Measurements from ENCODE around the gene IVNS1ABP. TPM values are rescaled to one million over a fixed set of nuclear protein-coding genes. Genes with fewer than 3 reads are reported as not detected.

The IVNS1ABP gene
- total and polyA plus RNA-seq, 4 donors, result 19.8 to 93.8 (median 53.5) TPM

- Histone ChIP-seq H3K9me3 (ENCODE audit: control insufficient read depth, low read length) (no peaks in the 10 kb centered on the region), H3K27ac (ENCODE audit: low read depth in 1 of 2, low read length in 2 of 2) (no peak overlapping the region), H3K36me3 (ENCODE audit: control insufficient read depth in 1 of 2, insufficient read depth in 2 of 2, low read length in 1 of 2) (peaks cover 2 to 3% of the 10 kb centered on the region in 2 donors), H3K27me3 (ENCODE audit: control insufficient read depth in 1 of 2, insufficient read depth in 2 of 2, low read length in 1 of 2) (no peaks in the 10 kb centered on the region), H3K4me1 (ENCODE audit: control insufficient read depth in 1 of 2, insufficient read depth in 2 of 2, low read length in 2 of 2) (peaks cover 0 to 3% of the 10 kb centered on the region in 2 donors), H3K4me3 (ENCODE audit: low read length in 2 of 2) (no peak overlapping the region)
- ATAC-seq (ENCODE audit: low FRiP score) (no peak), DNase-seq (no peak)
- intact Hi-C loops (cut with DNase I), result no loop called here
- 92% methylated on average over 1 of the region's 1 CpG for WGBS, 2 donors
Observed at GRCh38 chr1:185293967-185294542, 23.0 kb downstream of the IVNS1ABP start.

- Histone ChIP-seq H3K9me3 (ENCODE audit: control insufficient read depth, low read length) (no peaks in the 10 kb centered on the region), H3K27ac (ENCODE audit: low read depth in 1 of 2, low read length in 2 of 2) (no peak overlapping the region), H3K4me3 (ENCODE audit: low read length in 2 of 2) (no peak overlapping the region), H3K36me3 (ENCODE audit: control insufficient read depth in 1 of 2, insufficient read depth in 2 of 2, low read length in 1 of 2) (peaks cover 0 to 2% of the 10 kb centered on the region in 2 donors), H3K4me1 (ENCODE audit: control insufficient read depth in 1 of 2, insufficient read depth in 2 of 2, low read length in 2 of 2) (peaks cover 0 to 3% of the 10 kb centered on the region in 2 donors), H3K27me3 (ENCODE audit: control insufficient read depth in 1 of 2, insufficient read depth in 2 of 2, low read length in 1 of 2) (no peaks in the 10 kb centered on the region)
- intact Hi-C loops (cut with DNase I), result no loop called here
- ATAC-seq (ENCODE audit: low FRiP score) (no peak), DNase-seq (peak in 1 of 2 donors; percentile 57)
- 84 to 85% methylated on average over 5 of the region's 5 CpGs for WGBS, 2 donors
Observed at GRCh38 chr1:185292237-185292636, 24.8 kb downstream of the IVNS1ABP start.

DNA sequence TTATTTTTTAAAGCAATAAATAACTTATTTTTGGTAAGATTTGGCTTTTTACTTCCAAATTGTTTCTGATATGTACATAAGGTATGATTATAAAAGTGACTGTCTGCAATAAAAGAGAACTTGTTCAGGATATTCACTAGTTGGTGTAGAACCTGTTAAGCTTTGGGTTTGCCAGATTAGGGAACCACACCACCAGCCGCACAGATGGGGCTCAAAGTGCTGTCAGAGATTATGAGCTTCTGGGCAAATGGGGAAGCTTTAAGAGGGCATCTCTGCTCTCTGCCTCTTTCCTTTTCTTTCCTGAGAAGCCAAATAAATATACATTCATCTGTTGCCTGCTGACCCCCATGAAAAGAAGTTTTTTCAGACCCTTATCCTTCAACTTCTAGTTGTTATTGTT, 25.4 kb downstream of the IVNS1ABP start:
- H3K36me3 ChIP-seq (ENCODE audit: control insufficient read depth in 1 of 2, insufficient read depth in 2 of 2, low read length in 1 of 2), result peaks cover 0 to 2% of the 10 kb centered on the region in 2 donors

DNA sequence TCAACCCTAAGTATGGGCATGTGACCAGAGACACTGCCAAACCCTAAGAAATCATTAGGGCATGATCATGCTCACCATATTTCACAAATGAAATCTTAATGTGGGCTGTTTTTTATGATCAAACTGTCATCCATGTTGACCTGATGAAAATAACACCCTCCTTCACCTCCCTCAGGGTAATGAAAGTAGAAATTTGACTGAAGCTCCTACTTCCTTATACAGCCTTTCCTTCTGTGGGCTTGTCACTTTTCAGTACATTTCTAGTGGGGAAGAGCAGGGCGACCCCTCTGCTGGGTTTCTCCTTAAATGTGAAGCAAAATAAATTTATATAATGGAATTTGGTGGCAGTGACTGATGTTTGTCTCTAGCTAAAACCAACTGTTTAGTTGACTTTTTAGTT, 25.9 kb downstream of the IVNS1ABP start:
- intact Hi-C loops (cut with DNase I), result no loop called here
- DNase-seq (no peak), ATAC-seq (ENCODE audit: low FRiP score) (no peak)
- H3K4me1 ChIP-seq (ENCODE audit: control insufficient read depth in 1 of 2, insufficient read depth in 2 of 2, low read length in 2 of 2), result peaks cover 0 to 3% of the 10 kb centered on the region in 2 donors
- no peak overlapping the region for H3K27ac ChIP-seq (ENCODE audit: low read depth in 1 of 2, low read length in 2 of 2)
- WGBS, 2 donors, result 82 to 90% methylated on average over 1 of the region's 1 CpG
- H3K27me3 ChIP-seq (ENCODE audit: control insufficient read depth in 1 of 2, insufficient read depth in 2 of 2, low read length in 1 of 2), result no peaks in the 10 kb centered on the region
- no peaks in the 10 kb centered on the region for H3K9me3 ChIP-seq (ENCODE audit: control insufficient read depth, low read length)
- no peak overlapping the region for H3K4me3 ChIP-seq (ENCODE audit: low read length in 2 of 2)
- peaks cover 0 to 2% of the 10 kb centered on the region in 2 donors for H3K36me3 ChIP-seq (ENCODE audit: control insufficient read depth in 1 of 2, insufficient read depth in 2 of 2, low read length in 1 of 2)

More for the DNA sequence above, 25.4 kb downstream of the IVNS1ABP start:
- intact Hi-C loops (cut with DNase I), result no loop called here
- Histone ChIP-seq H3K9me3 (ENCODE audit: control insufficient read depth, low read length) (no peaks in the 10 kb centered on the region), H3K4me1 (ENCODE audit: control insufficient read depth in 1 of 2, insufficient read depth in 2 of 2, low read length in 2 of 2) (peaks cover 0 to 3% of the 10 kb centered on the region in 2 donors), H3K4me3 (ENCODE audit: low read length in 2 of 2) (no peak overlapping the region), H3K27me3 (ENCODE audit: control insufficient read depth in 1 of 2, insufficient read depth in 2 of 2, low read length in 1 of 2) (no peaks in the 10 kb centered on the region), H3K27ac (ENCODE audit: low read depth in 1 of 2, low read length in 2 of 2) (no peak overlapping the region)
- DNase-seq, result no peak
- ATAC-seq (ENCODE audit: low FRiP score), result no peak
- WGBS, 2 donors, result 84% methylated on average over 1 of the region's 1 CpG

- ATAC-seq (ENCODE audit: low FRiP score) (no peak), DNase-seq (no peak)
- Histone ChIP-seq H3K4me3 (ENCODE audit: low read length in 2 of 2) (no peak overlapping the region), H3K36me3 (ENCODE audit: control insufficient read depth in 1 of 2, insufficient read depth in 2 of 2, low read length in 1 of 2) (peaks cover 0 to 2% of the 10 kb centered on the region in 2 donors), H3K27me3 (ENCODE audit: control insufficient read depth in 1 of 2, insufficient read depth in 2 of 2, low read length in 1 of 2) (no peaks in the 10 kb centered on the region), H3K27ac (ENCODE audit: low read depth in 1 of 2, low read length in 2 of 2) (no peak overlapping the region), H3K4me1 (ENCODE audit: control insufficient read depth in 1 of 2, insufficient read depth in 2 of 2, low read length in 2 of 2) (peaks cover 0 to 3% of the 10 kb centered on the region in 2 donors), H3K9me3 (ENCODE audit: control insufficient read depth, low read length) (no peaks in the 10 kb centered on the region)
- intact Hi-C loops (cut with DNase I), result no loop called here
Observed at GRCh38 chr1:185289880-185290279, 27.2 kb downstream of the IVNS1ABP start.

GRCh38 chr1:185288435-185288834, 28.6 kb downstream of the IVNS1ABP start:
- no peak for ATAC-seq (ENCODE audit: low FRiP score)
- intact Hi-C loops (cut with DNase I), result no loop called here

DNA sequence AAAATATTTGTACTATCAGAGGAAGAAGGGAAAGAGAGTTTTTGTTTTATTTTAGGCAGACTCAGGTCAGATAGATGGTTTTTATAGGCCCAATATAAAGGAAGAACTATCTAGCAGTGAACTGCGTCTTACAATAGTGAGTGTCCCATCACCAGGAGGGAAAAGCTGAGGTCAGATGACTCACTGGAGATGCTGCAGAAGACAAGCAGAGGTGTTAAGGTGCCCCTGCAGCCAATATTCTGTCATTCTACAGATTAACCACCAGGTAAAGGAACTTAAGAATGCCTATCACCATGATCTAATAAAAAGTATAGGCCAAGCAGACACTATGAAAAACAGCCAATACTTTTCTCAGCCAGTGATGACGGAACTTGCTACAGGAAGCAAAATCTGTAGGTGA, 29.6 kb downstream of the IVNS1ABP start:
- no peak overlapping the region for H3K27ac ChIP-seq (ENCODE audit: low read depth in 1 of 2, low read length in 2 of 2)

More at GRCh38 chr1:185288435-185288834, 28.6 kb downstream of the IVNS1ABP start:
- WGBS, 2 donors, result 91 to 92% methylated on average over 3 of the region's 3 CpGs
- peaks cover 0 to 2% of the 10 kb centered on the region in 2 donors for H3K36me3 ChIP-seq (ENCODE audit: control insufficient read depth in 1 of 2, insufficient read depth in 2 of 2, low read length in 1 of 2)
- no peak for DNase-seq
- H3K9me3 ChIP-seq (ENCODE audit: control insufficient read depth, low read length), result no peaks in the 10 kb centered on the region
- H3K27me3 ChIP-seq (ENCODE audit: control insufficient read depth in 1 of 2, insufficient read depth in 2 of 2, low read length in 1 of 2), result no peaks in the 10 kb centered on the region
- H3K27ac ChIP-seq (ENCODE audit: low read depth in 1 of 2, low read length in 2 of 2), result no peak overlapping the region
- H3K4me1 ChIP-seq (ENCODE audit: control insufficient read depth in 1 of 2, insufficient read depth in 2 of 2, low read length in 2 of 2), result peaks cover 0 to 3% of the 10 kb centered on the region in 2 donors
- H3K4me3 ChIP-seq (ENCODE audit: low read length in 2 of 2), result no peak overlapping the region

GRCh38 chr1:185284533-185285276, 32.3 kb downstream of the IVNS1ABP start:
- H3K27me3 ChIP-seq (ENCODE audit: control insufficient read depth in 1 of 2, insufficient read depth in 2 of 2, low read length in 1 of 2), result no peaks in the 10 kb centered on the region
- ATAC-seq (ENCODE audit: low FRiP score) (no peak), DNase-seq (no peak)
- no peaks in the 10 kb centered on the region for H3K9me3 ChIP-seq (ENCODE audit: control insufficient read depth, low read length)
- intact Hi-C loops (cut with DNase I), result no loop called here
- no peaks in the 10 kb centered on the region for H3K4me1 ChIP-seq (ENCODE audit: control insufficient read depth in 1 of 2, insufficient read depth in 2 of 2, low read length in 2 of 2)
- peaks cover 2 to 4% of the 10 kb centered on the region in 2 donors for H3K36me3 ChIP-seq (ENCODE audit: control insufficient read depth in 1 of 2, insufficient read depth in 2 of 2, low read length in 1 of 2)
- H3K4me3 ChIP-seq (ENCODE audit: low read length in 2 of 2), result no peak overlapping the region
- 69 to 87% methylated on average over 2 of the region's 2 CpGs for WGBS, 2 donors
- H3K27ac ChIP-seq (ENCODE audit: low read depth in 1 of 2, low read length in 2 of 2), result no peak overlapping the region

More for the DNA sequence above, 29.6 kb downstream of the IVNS1ABP start:
- Histone ChIP-seq H3K9me3 (ENCODE audit: control insufficient read depth, low read length) (no peaks in the 10 kb centered on the region), H3K4me1 (ENCODE audit: control insufficient read depth in 1 of 2, insufficient read depth in 2 of 2, low read length in 2 of 2) (no peaks in the 10 kb centered on the region), H3K27me3 (ENCODE audit: control insufficient read depth in 1 of 2, insufficient read depth in 2 of 2, low read length in 1 of 2) (no peaks in the 10 kb centered on the region), H3K4me3 (ENCODE audit: low read length in 2 of 2) (no peak overlapping the region), H3K36me3 (ENCODE audit: control insufficient read depth in 1 of 2, insufficient read depth in 2 of 2, low read length in 1 of 2) (peaks cover 0 to 2% of the 10 kb centered on the region in 2 donors)
- ATAC-seq (ENCODE audit: low FRiP score) (no peak), DNase-seq (no peak)
- intact Hi-C loops (cut with DNase I), result no loop called here
- 82 to 90% methylated on average over 2 of the region's 2 CpGs for WGBS, 2 donors

- DNase-seq (no peak), ATAC-seq (ENCODE audit: low FRiP score) (no peak)
- H3K36me3 ChIP-seq (ENCODE audit: control insufficient read depth in 1 of 2, insufficient read depth in 2 of 2, low read length in 1 of 2), result peaks cover 2 to 4% of the 10 kb centered on the region in 2 donors
- intact Hi-C loops (cut with DNase I), result no loop called here
- no peak overlapping the region for H3K4me3 ChIP-seq (ENCODE audit: low read length in 2 of 2)
- H3K4me1 ChIP-seq (ENCODE audit: control insufficient read depth in 1 of 2, insufficient read depth in 2 of 2, low read length in 2 of 2), result no peaks in the 10 kb centered on the region
- H3K9me3 ChIP-seq (ENCODE audit: control insufficient read depth, low read length), result no peaks in the 10 kb centered on the region
- WGBS, 2 donors, result 66% methylated on average over 2 of the region's 2 CpGs
- H3K27ac ChIP-seq (ENCODE audit: low read depth in 1 of 2, low read length in 2 of 2), result no peak overlapping the region
- H3K27me3 ChIP-seq (ENCODE audit: control insufficient read depth in 1 of 2, insufficient read depth in 2 of 2, low read length in 1 of 2), result no peaks in the 10 kb centered on the region
Observed at GRCh38 chr1:185284116-185284515, 32.9 kb downstream of the IVNS1ABP start.

All from aorta (tissue), 5 donors.